Fibroblast of pulmonary artery (primary cell): ENCODE data around the gene NTRK2.

Source experiments
- DNase-seq: peaks from one replicate; pipeline ENCODE4 v3.0.0-alpha.2; 2010; ENCODE audit warnings: low read depth
- H3K4me3 ChIP-seq: replicated peaks from 2 replicates; pipeline ENCODE4 v1.5.1; 2011; ENCODE audit warnings: low read depth, mild to moderate bottlenecking, control low read depth, low read length, moderate library complexity
- TF ChIP-seq, protein P1 (sequence below): IDR thresholded peaks from 2 replicates; pipeline ENCODE4 v1.5.1; 2011; ENCODE audit warnings: mild to moderate bottlenecking, control low read depth, low read length, inconsistent platforms; ENCODE audit errors: missing control alignments

The NTRK2 gene

DNA sequence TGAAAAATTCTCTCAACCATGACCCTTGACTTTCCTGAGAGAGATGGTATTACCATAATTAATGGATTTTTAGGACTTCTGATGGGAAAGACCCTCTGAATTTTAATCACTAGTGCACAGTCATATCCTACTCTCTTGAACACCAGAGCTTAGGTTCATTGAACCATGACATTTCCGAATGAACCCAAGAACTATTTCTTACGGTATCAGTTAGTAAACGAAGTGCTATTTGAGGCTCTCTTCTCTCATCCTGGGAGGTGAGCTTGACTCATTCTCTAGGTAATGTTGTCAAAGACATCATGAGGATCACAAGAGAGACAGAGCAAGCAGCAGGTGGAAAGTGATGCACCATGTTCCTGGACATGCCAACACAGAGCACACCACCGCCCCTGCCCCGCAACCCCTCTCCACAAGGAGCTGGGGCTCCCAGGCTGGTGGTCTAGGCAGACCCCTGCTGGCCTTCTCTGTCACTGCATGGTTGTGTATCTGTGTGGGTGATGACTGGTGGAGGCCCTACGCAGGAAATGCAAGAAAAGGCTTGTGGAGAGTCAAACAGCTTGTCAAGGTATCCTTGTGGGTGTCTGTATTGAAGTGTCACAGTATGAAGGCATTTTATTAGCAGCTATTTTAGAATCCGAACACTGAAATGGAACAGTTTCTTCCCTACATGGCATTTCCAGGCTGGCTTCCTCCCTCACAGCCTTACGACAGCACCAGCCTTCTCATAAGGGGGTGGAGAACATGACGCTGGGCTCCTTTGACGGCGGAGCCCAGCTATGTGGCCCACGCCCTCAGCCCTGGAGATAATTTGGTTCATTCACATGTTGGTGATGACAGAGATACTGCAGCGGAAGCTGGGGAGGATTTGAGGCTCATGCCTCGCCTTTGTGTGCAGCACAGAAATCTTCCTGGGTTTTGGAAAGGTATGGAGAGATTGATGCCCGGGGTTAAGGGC lies 297.6 kb downstream of the NTRK2 start:
- no peak for DNase-seq
- TF ChIP-seq, protein P1, sequence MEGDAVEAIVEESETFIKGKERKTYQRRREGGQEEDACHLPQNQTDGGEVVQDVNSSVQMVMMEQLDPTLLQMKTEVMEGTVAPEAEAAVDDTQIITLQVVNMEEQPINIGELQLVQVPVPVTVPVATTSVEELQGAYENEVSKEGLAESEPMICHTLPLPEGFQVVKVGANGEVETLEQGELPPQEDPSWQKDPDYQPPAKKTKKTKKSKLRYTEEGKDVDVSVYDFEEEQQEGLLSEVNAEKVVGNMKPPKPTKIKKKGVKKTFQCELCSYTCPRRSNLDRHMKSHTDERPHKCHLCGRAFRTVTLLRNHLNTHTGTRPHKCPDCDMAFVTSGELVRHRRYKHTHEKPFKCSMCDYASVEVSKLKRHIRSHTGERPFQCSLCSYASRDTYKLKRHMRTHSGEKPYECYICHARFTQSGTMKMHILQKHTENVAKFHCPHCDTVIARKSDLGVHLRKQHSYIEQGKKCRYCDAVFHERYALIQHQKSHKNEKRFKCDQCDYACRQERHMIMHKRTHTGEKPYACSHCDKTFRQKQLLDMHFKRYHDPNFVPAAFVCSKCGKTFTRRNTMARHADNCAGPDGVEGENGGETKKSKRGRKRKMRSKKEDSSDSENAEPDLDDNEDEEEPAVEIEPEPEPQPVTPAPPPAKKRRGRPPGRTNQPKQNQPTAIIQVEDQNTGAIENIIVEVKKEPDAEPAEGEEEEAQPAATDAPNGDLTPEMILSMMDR = no peak
- no peak overlapping the region for H3K4me3 ChIP-seq

DNA sequence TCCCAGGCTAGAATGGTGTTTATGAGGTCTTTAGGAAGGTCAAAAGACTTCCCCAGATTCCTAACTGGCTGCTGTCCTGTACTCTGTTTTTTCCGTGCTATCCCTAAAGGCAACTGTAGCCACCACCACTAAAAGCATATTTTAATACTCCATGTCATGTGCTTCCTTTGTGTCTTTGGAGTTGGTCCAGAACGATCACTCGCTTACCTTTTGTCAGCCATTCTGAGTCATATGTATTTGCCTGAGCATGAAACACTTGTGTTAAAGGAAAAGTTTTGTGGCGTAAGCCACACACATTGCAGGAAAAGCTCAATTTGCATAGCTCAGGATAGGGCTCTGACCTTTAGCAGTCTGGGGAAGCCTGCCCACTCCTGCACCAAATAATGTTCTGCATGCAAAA lies 299.6 kb downstream of the NTRK2 start:
- no peak for DNase-seq

DNA sequence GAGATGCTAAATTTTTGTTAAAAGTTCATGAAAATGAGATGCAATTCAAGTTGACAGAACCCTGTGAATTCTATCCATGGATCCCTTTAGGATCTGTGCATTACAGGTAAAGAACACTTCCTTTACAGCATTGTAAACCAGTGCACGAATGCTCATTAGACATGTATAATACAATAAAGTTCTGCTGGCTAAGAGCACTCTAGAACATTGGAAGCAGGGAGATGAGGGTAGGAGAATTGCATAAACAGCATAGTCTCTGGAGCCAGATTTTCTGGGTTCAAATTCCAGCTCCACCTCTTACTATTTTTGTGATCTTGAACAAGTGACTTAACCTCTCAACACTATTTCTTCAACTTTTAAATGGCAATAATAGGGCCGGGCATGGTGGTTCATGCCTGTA lies 300.2 kb downstream of the NTRK2 start:
- TF ChIP-seq, protein P1 = no peak
- no peak for DNase-seq
- no peak overlapping the region for H3K4me3 ChIP-seq

More for the DNA sequence above, 299.6 kb downstream of the NTRK2 start:
- TF ChIP-seq, protein P1 = no peak
- H3K4me3 ChIP-seq = no peak overlapping the region

DNA sequence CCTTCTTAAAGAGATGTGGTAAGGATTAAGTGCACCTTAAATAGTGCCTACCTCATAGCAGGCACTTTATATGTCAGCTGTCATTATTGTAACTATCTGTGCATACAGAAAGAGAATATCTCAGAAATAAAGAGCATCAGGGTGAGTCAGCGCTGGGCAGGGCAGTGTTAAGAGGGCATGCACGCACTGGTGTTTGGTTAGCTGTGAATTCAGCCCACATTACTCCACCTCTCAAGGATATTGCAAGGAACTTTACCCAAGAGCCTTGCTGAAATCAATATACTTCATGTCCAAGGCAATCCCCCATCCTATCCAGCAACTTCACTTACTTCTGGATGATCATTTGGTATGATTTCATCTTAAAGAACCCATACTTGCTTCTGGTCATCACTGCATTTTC lies 300.9 kb downstream of the NTRK2 start:
- DNase-seq = no peak

DNA sequence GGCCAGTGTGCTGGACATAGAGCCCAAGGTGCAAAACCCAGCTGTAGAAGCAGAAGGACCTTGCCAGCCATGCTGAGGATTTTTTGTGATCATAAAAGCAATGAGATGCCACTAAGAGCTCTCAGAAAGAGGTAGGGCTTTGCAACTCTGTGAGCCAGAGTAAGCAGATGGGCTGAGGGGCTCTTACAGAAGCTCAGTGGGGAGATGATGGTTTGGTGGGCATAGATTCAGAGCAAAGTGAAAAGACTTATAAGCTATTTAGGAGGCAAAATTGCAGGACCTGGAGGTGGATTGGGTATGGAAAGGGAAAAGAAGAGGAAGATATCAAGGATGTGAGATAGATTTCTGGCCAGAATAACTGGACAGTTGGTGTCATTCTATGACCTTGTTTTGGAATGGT lies 302.0 kb downstream of the NTRK2 start:
- TF ChIP-seq, protein P1 = no peak
- no peak overlapping the region for H3K4me3 ChIP-seq
- DNase-seq = no peak

More for the DNA sequence above, 300.9 kb downstream of the NTRK2 start:
- H3K4me3 ChIP-seq = no peak overlapping the region
- TF ChIP-seq, protein P1 = no peak

DNA sequence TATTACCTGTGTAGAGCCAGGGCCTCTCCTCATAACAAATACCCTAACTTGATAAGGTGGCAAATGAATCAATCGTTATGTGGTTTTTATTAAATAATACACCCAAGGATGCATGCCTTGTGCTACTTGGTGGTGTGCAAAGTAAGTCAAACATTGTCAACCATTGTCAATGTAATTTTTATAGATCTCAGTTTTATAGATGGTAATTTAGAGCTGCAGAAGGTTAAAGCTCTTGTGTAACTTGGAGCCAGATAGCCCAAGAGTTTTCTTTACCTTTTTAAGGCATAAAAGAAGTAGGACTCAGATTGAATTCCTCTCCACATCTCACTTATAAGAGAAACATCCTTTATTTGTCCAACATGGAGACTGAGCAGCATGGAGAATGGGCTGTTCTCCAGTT lies 304.7 kb downstream of the NTRK2 start:
- no peak overlapping the region for H3K4me3 ChIP-seq
- TF ChIP-seq, protein P1 = no peak
- no peak for DNase-seq
